Tibial artery (tissue), 4 donors: ENCODE measurements around the gene SULT1C2.

Experiments used
- DNase-seq, 2 donors: peaks; one replicate each; pipeline ENCODE4 v3.0.0-alpha.2; 2019
- H3K27ac ChIP-seq, 2 donors: fragments of 200-600 bp; sonication (generic) in 1 of 2; 1 replicate in 1 of 2; 2 replicates in 1 of 2; pipeline ENCODE4 v1.5.1; 2018 to 2019; ENCODE audit warnings: mild to moderate bottlenecking in 1 of 2
- H3K27me3 ChIP-seq, 2 donors: fragments of 200-600 bp; sonication (generic) in 1 of 2; one replicate each; pipeline versions ENCODE4 v1.5.1 to v1.6.0; 2016 to 2019
- H3K36me3 ChIP-seq, 3 donors: fragments of 200-600 bp; sonication (generic) in 2 of 3; one replicate each; pipeline ENCODE4 v1.5.1; 2016 to 2019; ENCODE audit warnings: mild to moderate bottlenecking in 2 of 3
- H3K4me1 ChIP-seq, 4 donors: fragments of 200-600 bp; sonication (generic) in 2 of 4; 1 replicate in 3 of 4; 2 replicates in 1 of 4; pipeline ENCODE4 v1.5.1; 2016 to 2019
- H3K4me3 ChIP-seq, 2 donors: fragments of 200-600 bp; sonication (generic) in 1 of 2; 1 replicate in 1 of 2; 2 replicates in 1 of 2; pipeline ENCODE4 v1.5.1; 2018 to 2019; ENCODE audit warnings: mild to moderate bottlenecking in 2 of 2
- H3K9me3 ChIP-seq, 3 donors: fragments of 200-600 bp; sonication (generic) in 1 of 3; one replicate each; pipeline ENCODE4 v1.5.1; 2016 to 2019
- intact Hi-C: fragments of 100-400 bp; cut with DNase I; formaldehyde crosslinking; loops from one replicate; pipeline ENCODE4 v1.15.0; 2023; ENCODE audit warnings: low total_unique reads
- TF ChIP-seq, protein P1 (sequence below), 2 experiments: fragments of 200-600 bp in 1 of 2; fragments of 450-650 bp in 1 of 2; IDR thresholded peaks; one replicate each; pipeline ENCODE4 v1.5.1; 2017 to 2019; ENCODE audit warnings: antibody characterized with exemption in 2 of 2, mild to moderate bottlenecking in 1 of 2, moderate library complexity in 1 of 2

Gene SULT1C2

DNA sequence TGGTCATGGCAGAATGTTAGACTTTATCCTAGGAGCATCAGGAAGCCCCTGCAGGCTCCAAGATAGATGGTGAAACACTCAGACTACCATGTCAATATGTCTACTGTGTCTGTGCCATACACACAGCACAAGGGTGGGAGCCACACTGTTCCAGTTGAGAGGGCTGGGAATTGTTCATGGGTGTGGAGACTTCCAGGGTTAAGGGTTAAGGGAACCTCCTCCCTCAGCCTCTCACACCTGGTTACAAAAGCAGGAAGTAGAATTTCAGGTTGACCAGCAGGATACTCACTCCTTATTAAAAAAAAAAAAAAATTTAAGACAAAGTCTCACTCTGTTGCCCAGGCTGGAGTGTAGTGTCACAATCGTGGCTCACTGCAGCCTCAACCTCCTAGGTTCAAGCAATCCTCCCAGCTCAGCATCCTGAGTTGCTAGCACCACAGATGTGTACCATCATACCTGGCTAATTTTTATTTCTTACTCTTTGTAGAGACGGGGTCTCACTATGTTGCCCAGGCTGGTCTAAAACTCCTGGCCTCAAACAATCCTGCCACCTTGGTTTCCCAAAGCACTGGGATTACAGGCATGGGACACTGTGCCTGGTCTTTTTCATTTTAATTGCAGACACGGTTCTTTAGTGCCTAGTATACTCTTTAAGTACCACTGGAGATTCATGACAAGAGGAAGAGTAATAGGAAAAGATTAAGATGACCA lies 26.0 kb downstream of the SULT1C2 start:
- intact Hi-C loops, result no loop called here
- Histone ChIP-seq H3K4me3 (no peak overlapping the region), H3K27ac (no peak overlapping the region), H3K4me1 (no peaks in the 10 kb centered on the region), H3K9me3 (no peaks in the 10 kb centered on the region), H3K27me3 (no peaks in the 10 kb centered on the region), H3K36me3 (no peaks in the 10 kb centered on the region)
- DNase-seq, result no peak
- TF ChIP-seq, protein P1, sequence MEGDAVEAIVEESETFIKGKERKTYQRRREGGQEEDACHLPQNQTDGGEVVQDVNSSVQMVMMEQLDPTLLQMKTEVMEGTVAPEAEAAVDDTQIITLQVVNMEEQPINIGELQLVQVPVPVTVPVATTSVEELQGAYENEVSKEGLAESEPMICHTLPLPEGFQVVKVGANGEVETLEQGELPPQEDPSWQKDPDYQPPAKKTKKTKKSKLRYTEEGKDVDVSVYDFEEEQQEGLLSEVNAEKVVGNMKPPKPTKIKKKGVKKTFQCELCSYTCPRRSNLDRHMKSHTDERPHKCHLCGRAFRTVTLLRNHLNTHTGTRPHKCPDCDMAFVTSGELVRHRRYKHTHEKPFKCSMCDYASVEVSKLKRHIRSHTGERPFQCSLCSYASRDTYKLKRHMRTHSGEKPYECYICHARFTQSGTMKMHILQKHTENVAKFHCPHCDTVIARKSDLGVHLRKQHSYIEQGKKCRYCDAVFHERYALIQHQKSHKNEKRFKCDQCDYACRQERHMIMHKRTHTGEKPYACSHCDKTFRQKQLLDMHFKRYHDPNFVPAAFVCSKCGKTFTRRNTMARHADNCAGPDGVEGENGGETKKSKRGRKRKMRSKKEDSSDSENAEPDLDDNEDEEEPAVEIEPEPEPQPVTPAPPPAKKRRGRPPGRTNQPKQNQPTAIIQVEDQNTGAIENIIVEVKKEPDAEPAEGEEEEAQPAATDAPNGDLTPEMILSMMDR (IDR thresholded peaks at IDR 0.05), result no peak

DNA sequence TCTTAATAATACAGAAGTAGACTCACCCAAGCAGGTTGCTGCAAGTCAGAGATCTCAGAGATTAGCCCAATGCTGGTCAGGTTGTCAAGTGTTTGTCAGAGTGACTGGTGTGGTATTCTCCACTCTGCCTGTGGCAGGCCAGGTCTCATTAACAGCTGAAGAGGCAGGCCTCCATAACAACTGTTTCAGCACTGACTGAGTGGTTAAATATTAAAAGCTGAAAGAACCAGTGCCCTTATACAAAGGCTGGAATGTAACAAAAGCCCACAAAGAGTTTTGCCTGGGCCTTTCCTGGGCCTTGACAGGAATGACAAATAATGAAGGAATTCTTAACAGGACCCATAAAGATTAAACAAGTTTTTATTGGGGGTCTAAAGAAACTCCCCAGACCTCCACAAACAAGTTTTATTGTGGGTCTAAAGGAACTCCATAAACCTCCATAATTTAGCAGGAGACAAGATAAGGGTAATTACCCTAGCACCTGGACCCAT lies 26.8 kb downstream of the SULT1C2 start:
- Histone ChIP-seq H3K4me1 (no peaks in the 10 kb centered on the region), H3K27me3 (no peaks in the 10 kb centered on the region), H3K36me3 (no peaks in the 10 kb centered on the region), H3K9me3 (no peaks in the 10 kb centered on the region), H3K27ac (no peak overlapping the region), H3K4me3 (no peak overlapping the region)
- TF ChIP-seq, protein P1 (IDR thresholded peaks at IDR 0.05), result no peak
- intact Hi-C loops, result no loop called here
- DNase-seq, result no peak

DNA sequence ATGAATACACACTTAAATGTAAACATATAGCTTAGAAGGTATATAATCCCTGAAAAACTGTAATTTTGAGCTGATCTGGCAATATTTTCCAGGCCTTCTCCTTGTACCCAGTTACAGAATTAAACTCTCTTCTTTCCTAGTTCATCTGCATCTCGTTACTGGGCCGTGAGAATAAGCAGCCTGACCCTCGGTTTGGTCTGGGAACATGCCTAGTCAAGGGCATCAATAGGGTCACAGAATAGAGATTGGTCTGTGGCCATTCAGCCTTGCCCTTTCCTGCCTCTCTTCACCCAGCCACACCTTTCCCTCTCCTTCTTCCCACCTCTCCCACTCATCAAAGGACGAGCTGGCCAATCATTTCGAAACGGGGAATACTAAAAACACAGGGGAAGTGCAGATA lies 27.3 kb downstream of the SULT1C2 start:
- Histone ChIP-seq H3K27ac (no peak overlapping the region), H3K27me3 (no peaks in the 10 kb centered on the region), H3K4me1 (no peaks in the 10 kb centered on the region), H3K36me3 (no peaks in the 10 kb centered on the region), H3K9me3 (no peaks in the 10 kb centered on the region), H3K4me3 (no peak overlapping the region)
- no peak for DNase-seq
- TF ChIP-seq, protein P1 (IDR thresholded peaks at IDR 0.05), result no peak
- intact Hi-C loops, result no loop called here

DNA sequence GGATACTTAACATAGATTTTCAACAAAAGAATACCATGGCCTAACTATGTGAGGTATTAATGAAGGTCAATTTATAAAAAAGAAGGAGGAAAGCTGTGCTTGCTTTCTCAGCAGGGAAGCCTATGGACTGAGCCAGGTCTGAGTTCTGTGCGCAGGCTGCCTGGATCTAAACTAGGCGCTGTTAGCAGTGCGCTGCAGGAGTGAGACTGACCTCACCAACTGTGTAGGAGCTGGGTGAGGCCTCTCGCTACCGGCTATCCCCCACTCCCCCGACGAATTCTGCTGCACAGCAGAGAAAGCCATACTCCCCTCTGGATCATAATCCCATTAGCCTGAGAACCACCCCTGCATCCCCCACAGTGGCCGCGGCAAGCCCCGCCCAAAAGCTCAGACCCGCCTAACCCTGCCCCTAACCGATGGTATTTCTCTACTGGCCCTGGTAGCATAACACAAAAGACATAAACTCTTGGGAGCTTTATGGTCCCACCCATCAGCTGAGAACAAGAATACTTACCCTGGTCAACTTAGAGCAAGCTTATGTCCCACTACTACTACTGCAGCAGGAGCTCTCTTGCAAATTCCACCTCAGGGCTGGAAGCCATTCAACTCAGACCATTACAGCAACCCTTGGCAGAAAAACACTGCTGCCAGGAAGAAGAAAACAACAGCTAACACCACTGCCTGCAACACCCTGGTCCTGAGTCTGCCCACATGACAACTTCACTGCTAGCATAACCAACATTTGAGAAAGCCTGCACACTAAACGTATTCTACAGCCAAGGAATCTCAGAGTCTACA lies 28.0 kb downstream of the SULT1C2 start:
- Histone ChIP-seq H3K4me1 (no peaks in the 10 kb centered on the region), H3K4me3 (no peak overlapping the region), H3K36me3 (no peaks in the 10 kb centered on the region), H3K27me3 (no peaks in the 10 kb centered on the region), H3K9me3 (no peaks in the 10 kb centered on the region), H3K27ac (no peak overlapping the region)
- intact Hi-C loops, result no loop called here
- no peak for DNase-seq
- TF ChIP-seq, protein P1 (IDR thresholded peaks at IDR 0.05), result no peak

DNA sequence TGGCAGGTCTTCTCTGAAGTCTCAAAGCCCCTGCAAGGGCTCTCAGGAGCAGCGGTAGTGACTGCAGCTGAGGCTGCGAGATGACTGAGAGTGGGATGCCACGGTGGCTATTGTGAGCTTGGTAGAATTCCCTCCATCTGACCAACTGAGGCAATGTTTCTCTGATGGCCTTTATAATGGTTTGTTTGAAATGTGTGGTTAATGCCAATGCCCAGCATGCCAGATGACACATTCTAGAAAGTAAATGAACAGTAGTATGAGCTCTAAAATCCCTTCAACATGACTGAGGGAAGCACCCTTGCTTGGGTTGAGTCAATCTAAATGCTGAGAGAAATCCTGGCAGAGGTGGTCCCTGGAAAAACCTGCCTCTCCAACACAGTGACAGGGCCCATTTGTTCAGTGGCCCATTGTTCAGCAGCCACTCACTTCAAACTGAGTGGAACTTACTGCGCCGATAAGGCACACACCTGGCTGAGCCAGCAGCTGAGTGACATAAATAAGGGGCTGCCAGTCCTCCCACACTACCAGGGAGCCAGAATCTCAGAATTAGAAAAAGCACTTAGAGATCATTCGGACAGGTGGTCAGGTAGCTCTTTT lies 31.7 kb downstream of the SULT1C2 start:
- intact Hi-C loops, result no loop called here
- Histone ChIP-seq H3K27ac (no peak overlapping the region), H3K36me3 (no peaks in the 10 kb centered on the region), H3K4me1 (no peaks in the 10 kb centered on the region), H3K4me3 (no peak overlapping the region), H3K9me3 (no peaks in the 10 kb centered on the region), H3K27me3 (no peaks in the 10 kb centered on the region)
- TF ChIP-seq, protein P1 (IDR thresholded peaks at IDR 0.05), result no peak
- no peak for DNase-seq
